Hematopoietic multipotent progenitor cell treated with erythropoietin and hydrocortisone succinate and interleukin-3 and kit ligand, for 15 days (in vitro differentiated cells): ENCODE results near the gene ENTPD7.

Source experiments
- DNase-seq: peaks from one replicate; pipeline ENCODE4 v3.0.0-alpha.2; 2015; ENCODE audit warnings: low spot score

ENTPD7 gene

GRCh38 chr10:99647601-99648151 lies 11.6 kb upstream of the ENTPD7 start:
- no peak for DNase-seq

GRCh38 chr10:99648717-99649116 lies 10.6 kb upstream of the ENTPD7 start:
- DNase-seq, result no peak

- no peak for DNase-seq
These were observed 6.4 kb upstream of the ENTPD7 start for GRCh38 chr10:99652800-99653390.

GRCh38 chr10:99654390-99655175 lies 4.7 kb upstream of the ENTPD7 start:
- DNase-seq, result no peak

GRCh38 chr10:99656199-99657064 lies 2.9 kb upstream of the ENTPD7 start:
- no peak for DNase-seq

GRCh38 chr10:99658622-99659030 lies 683 bp upstream of the ENTPD7 start:
- no peak for DNase-seq

GRCh38 chr10:99659868-99660366 lies 608 bp downstream of the ENTPD7 start:
- no peak for DNase-seq

- no peak for DNase-seq
These were observed 1.5 kb downstream of the ENTPD7 start for GRCh38 chr10:99660662-99661376.

GRCh38 chr10:99661377-99661763 lies 2.1 kb downstream of the ENTPD7 start:
- no peak for DNase-seq

GRCh38 chr10:99665304-99665703 lies 6.0 kb downstream of the ENTPD7 start:
- no peak for DNase-seq

- DNase-seq, result no peak
These were observed 7.9 kb downstream of the ENTPD7 start for GRCh38 chr10:99667108-99667751.

GRCh38 chr10:99671386-99671785 lies 12.1 kb downstream of the ENTPD7 start:
- DNase-seq, result no peak

- DNase-seq, result no peak
These were observed 13.6 kb downstream of the ENTPD7 start for GRCh38 chr10:99672884-99673283.

GRCh38 chr10:99673492-99673891 lies 14.2 kb downstream of the ENTPD7 start:
- DNase-seq, result no peak

GRCh38 chr10:99674762-99675161 lies 15.5 kb downstream of the ENTPD7 start:
- DNase-seq, result no peak

- DNase-seq, result no peak
These were observed 17.1 kb downstream of the ENTPD7 start for GRCh38 chr10:99676426-99676825.

GRCh38 chr10:99676895-99677294 lies 17.6 kb downstream of the ENTPD7 start:
- DNase-seq, result no peak

GRCh38 chr10:99678921-99679320 lies 19.6 kb downstream of the ENTPD7 start:
- no peak for DNase-seq

GRCh38 chr10:99681553-99681952 lies 22.2 kb downstream of the ENTPD7 start:
- no peak for DNase-seq

- DNase-seq, result no peak
These were observed 22.7 kb downstream of the ENTPD7 start for GRCh38 chr10:99682032-99682431.

- no peak for DNase-seq
These were observed 23.4 kb downstream of the ENTPD7 start for GRCh38 chr10:99682752-99683151.
